Measurements from ENCODE around the gene PZP. TPM values are rescaled to one million over a fixed set of nuclear protein-coding genes. Genes with fewer than 3 reads are reported as not detected.

PZP gene
- total RNA-seq, 1 donor from 2014 or later, result under 0.01 TPM

GRCh38 chr12:9127936-9128663, 80.1 kb downstream of the PZP start:
- DNase-seq (ENCODE audit: low spot score in 2 of 2) (no peak), FAIRE-seq (no peak)

- DNase-seq (ENCODE audit: low spot score in 2 of 2) (no peak), FAIRE-seq (no peak)
Measured at GRCh38 chr12:9127484-9127883, 80.7 kb downstream of the PZP start.

GRCh38 chr12:9124383-9125031, 83.7 kb downstream of the PZP start:
- FAIRE-seq (no peak), DNase-seq (ENCODE audit: low spot score in 2 of 2) (no peak)

GRCh38 chr12:9123781-9124382, 84.3 kb downstream of the PZP start:
- FAIRE-seq, result no peak
- DNase-seq (ENCODE audit: low spot score in 2 of 2), result no peak

GRCh38 chr12:9122091-9122609, 86.0 kb downstream of the PZP start:
- FAIRE-seq (no peak), DNase-seq (ENCODE audit: low spot score in 2 of 2) (no peak)

GRCh38 chr12:9120487-9121184, 87.6 kb downstream of the PZP start:
- DNase-seq (ENCODE audit: low spot score in 2 of 2) (no peak), FAIRE-seq (no peak)

GRCh38 chr12:9118158-9118557, 90.0 kb downstream of the PZP start:
- DNase-seq (ENCODE audit: low spot score in 2 of 2) (no peak), FAIRE-seq (no peak)

- no peak for FAIRE-seq
- DNase-seq (ENCODE audit: low spot score in 2 of 2), result no peak
Measured at GRCh38 chr12:9115731-9116559, 92.2 kb downstream of the PZP start, which contains the start of gene A2M. Gene A2M (minus strand): TSS chr12:9115919. CDS start chr12:9115849, 70 bp downstream.

GRCh38 chr12:9114946-9115345, 93.2 kb downstream of the PZP start:
- FAIRE-seq (no peak), DNase-seq (ENCODE audit: low spot score in 2 of 2) (no peak)

- DNase-seq (ENCODE audit: low spot score in 2 of 2), result no peak
- FAIRE-seq, result no peak
Measured at GRCh38 chr12:9113987-9114309, 94.2 kb downstream of the PZP start.

GRCh38 chr12:9113296-9113986, 94.8 kb downstream of the PZP start:
- FAIRE-seq (no peak), DNase-seq (ENCODE audit: low spot score in 2 of 2) (no peak)

GRCh38 chr12:9112076-9112853, 95.9 kb downstream of the PZP start:
- no peak for DNase-seq (ENCODE audit: low spot score in 2 of 2)
- FAIRE-seq, result no peak

- no peak for FAIRE-seq
Measured at GRCh38 chr12:9111525-9111924, 96.7 kb downstream of the PZP start.

GRCh38 chr12:9109737-9110491, 98.3 kb downstream of the PZP start:
- DNase-seq (ENCODE audit: low spot score in 2 of 2) (no peak), FAIRE-seq (no peak)

More at GRCh38 chr12:9111525-9111924, 96.7 kb downstream of the PZP start:
- no peak for DNase-seq (ENCODE audit: low spot score in 2 of 2)

- no peak for FAIRE-seq
- DNase-seq (ENCODE audit: low spot score in 2 of 2), result no peak
Measured at GRCh38 chr12:9109213-9109522, 99.0 kb downstream of the PZP start.

- no peak for FAIRE-seq
- DNase-seq (ENCODE audit: low spot score in 2 of 2), result no peak
Measured at GRCh38 chr12:9108504-9109212, 99.5 kb downstream of the PZP start.

- DNase-seq (ENCODE audit: low spot score in 2 of 2) (no peak), FAIRE-seq (no peak)
Measured at GRCh38 chr12:9107542-9107873, 100.7 kb downstream of the PZP start.
